GM06990 (cell line): Measurements from ENCODE around the gene EEIG1.

Experiments used
- DNase-seq: peaks from one replicate; pipeline ENCODE4 v3.0.0-alpha.2; 2011; ENCODE audit not compliant: insufficient read length; ENCODE audit errors: extremely low read depth
- H3K27me3 ChIP-seq: replicated peaks from 2 replicates; pipeline ENCODE4 v1.6.0; 2011; ENCODE audit warnings: low read length; ENCODE audit not compliant: control insufficient read depth, insufficient read depth
- H3K36me3 ChIP-seq: 2 replicates; pipeline ENCODE4 v1.5.1; 2011; ENCODE audit warnings: low read length; ENCODE audit not compliant: control insufficient read depth, insufficient read depth
- H3K4me3 ChIP-seq: replicated peaks from 2 replicates; pipeline ENCODE4 v1.5.1; 2011; ENCODE audit warnings: low read depth, mild to moderate bottlenecking, control low read depth, low read length
- TF ChIP-seq, protein P1 (sequence below): IDR thresholded peaks from 2 replicates; pipeline ENCODE4 v1.5.1; 2011; ENCODE audit warnings: low read length, control low read depth, mild to moderate bottlenecking, inconsistent platforms; ENCODE audit not compliant: insufficient read depth, poor library complexity, severe bottlenecking

Gene EEIG1

DNA sequence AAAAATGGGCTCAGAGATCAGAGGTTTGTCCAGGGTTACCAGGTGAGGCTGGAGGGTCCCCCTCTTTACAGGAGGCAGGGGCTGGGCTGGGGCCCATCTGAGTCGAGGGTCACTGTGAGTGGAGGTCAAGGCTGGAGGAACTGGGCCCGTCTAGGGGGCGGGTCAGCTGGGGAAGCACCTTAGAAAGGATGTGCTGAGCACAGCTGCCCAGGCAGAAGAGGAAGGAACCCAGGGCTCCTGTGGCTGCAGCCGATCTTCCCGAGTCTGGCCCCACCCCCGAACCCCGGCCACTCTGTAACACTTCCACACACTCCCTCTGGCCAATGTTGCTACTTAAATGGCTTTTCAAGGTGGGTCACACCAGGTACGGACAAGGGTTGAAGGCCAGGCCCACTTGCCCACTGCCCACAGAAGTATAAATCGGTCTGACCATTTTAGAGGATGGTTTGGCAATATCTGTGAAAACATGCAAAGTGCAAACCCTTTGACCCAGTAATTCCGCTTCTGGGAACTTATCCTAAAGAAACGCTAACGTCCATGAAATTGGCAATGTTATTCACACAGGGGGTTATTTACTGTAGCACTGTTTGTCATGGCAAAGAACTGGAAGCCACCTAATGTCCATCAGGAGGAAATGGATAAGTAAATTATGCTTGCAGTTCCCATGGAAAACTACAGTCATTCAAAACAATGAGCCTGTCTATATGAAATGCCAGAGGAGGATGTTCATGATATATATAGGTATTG is 30.5 kb upstream of the EEIG1 start:
- DNase-seq = no peak
- no peaks in the 10 kb centered on the region for H3K36me3 ChIP-seq
- TF ChIP-seq, protein P1, sequence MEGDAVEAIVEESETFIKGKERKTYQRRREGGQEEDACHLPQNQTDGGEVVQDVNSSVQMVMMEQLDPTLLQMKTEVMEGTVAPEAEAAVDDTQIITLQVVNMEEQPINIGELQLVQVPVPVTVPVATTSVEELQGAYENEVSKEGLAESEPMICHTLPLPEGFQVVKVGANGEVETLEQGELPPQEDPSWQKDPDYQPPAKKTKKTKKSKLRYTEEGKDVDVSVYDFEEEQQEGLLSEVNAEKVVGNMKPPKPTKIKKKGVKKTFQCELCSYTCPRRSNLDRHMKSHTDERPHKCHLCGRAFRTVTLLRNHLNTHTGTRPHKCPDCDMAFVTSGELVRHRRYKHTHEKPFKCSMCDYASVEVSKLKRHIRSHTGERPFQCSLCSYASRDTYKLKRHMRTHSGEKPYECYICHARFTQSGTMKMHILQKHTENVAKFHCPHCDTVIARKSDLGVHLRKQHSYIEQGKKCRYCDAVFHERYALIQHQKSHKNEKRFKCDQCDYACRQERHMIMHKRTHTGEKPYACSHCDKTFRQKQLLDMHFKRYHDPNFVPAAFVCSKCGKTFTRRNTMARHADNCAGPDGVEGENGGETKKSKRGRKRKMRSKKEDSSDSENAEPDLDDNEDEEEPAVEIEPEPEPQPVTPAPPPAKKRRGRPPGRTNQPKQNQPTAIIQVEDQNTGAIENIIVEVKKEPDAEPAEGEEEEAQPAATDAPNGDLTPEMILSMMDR = no peak
- H3K4me3 ChIP-seq = no peak overlapping the region
- H3K27me3 ChIP-seq = no peaks in the 10 kb centered on the region

DNA sequence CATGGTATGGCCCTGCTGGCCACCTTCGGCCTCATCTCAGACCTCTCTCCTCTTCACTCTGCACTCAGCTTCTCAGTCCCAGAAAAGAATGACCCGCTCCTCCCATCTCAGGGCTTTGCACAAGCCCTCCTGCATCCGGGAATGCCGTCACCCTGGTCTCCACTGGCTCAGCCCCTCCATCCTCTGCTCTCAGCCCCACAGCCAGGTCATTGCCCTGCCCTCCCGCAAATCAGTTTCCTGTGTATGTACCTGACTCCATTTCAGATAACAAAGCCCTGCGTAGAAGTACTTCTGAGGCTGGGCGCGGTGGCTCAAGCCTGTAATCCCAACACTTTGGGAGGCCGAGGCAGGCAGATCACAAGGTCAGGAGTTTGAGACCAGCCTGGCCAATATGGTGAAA is 28.9 kb upstream of the EEIG1 start:
- H3K27me3 ChIP-seq = no peaks in the 10 kb centered on the region
- DNase-seq = no peak
- H3K36me3 ChIP-seq = no peaks in the 10 kb centered on the region
- TF ChIP-seq, protein P1 = no peak
- no peak overlapping the region for H3K4me3 ChIP-seq

DNA sequence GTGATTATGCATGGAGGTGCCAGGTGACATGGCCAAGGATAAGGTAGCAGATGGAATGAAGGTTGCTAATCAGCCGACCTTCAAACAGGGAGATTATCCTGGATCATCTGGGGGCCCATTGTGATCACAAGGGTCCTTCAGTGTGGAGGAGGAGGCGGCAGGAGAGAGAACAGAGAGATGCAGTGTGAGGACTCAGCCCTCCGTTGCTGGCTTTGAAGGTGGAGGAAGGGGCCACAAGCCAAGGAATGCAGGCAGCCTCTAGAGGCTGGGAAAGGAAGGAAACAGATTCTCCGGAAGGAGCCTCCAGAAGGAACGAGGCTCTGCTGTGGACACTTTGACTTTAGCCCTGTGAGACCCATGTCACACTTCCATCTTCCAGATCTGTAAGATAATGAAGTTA is 27.4 kb upstream of the EEIG1 start:
- Histone ChIP-seq H3K36me3 (no peaks in the 10 kb centered on the region), H3K27me3 (no peaks in the 10 kb centered on the region), H3K4me3 (no peak overlapping the region)
- TF ChIP-seq, protein P1 = no peak
- DNase-seq = no peak

DNA sequence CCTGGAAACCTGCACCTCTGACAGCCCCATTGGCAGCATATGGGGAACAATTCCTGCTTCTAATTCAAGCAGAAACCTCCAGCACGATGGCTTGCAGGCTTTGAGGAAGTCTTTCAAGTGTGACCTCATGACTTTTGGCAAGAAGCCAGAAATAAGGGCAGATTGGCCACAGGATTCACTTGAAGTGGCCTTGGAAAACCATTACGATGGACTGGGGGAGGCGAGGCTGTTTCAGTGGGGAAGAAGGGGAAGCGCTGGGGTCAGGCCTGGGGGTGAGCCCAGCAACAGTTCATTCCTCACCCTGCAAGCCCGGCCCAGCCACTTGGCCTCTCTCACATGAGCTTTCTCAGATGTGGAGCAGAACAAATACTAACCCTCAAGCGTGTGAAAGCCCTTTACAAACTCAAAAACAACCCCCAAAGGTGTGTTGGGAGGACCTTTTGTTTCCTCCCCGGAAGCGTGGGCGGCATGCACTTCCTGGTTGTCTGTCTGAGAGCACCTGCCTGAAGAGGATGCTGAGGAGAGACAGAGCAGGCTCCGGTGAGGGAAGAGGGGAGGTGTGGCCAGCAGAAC is 26.9 kb upstream of the EEIG1 start:
- H3K4me3 ChIP-seq = no peak overlapping the region
- H3K36me3 ChIP-seq = no peaks in the 10 kb centered on the region
- no peaks in the 10 kb centered on the region for H3K27me3 ChIP-seq
- peak; percentile 83 for DNase-seq
- TF ChIP-seq, protein P1 = no peak

DNA sequence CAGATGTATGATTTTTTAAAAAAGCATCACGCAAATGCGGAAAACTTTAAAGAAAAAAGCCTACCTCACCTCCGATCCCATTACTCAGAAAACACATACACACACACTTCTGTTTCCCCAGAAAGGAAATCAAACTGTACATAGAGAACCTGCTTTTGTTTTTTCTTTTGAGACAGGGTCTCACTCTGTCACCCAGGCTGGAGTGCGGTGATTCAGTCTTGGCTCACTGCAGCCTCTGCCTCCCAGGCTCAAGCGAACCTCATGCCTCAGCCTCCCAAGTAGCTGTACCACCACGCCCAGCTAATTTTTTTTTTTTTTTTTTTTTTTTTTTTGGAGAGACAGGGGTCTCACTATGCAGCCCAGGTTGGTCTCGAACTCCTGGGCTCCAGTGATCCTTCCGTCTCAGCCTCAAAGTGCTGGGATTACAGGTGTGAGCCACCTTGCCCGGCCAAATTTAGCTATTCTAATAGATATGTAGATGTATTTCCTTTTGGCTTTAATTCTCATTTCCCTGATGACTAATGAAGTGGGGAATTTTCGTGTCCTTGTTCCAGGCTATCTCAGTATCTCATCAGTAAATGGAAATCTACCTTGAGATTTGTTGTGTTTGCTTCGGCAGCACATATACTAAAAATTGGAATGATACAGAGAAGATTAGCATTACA is 25.7 kb upstream of the EEIG1 start:
- no peak for DNase-seq
- H3K4me3 ChIP-seq = no peak overlapping the region
- TF ChIP-seq, protein P1 = no peak
- no peaks in the 10 kb centered on the region for H3K36me3 ChIP-seq
- H3K27me3 ChIP-seq = no peaks in the 10 kb centered on the region
